DOHH2 (cell line): ENCODE results near the gene PRDM1.

Source experiments
- CTCF ChIP-seq: fragments of 200-600 bp; sonication (generic); IDR thresholded peaks from one replicate; pipeline ENCODE4 v1.5.1; 2014; ENCODE audit warnings: antibody characterized with exemption, mild to moderate bottlenecking, low read depth, low read length; ENCODE audit not compliant: poor library complexity, severe bottlenecking
- EZH2phosphoT487 ChIP-seq: fragments of 200-600 bp; sonication (generic); IDR thresholded peaks from 2 replicates; pipeline ENCODE4 v1.6.1; 2017; ENCODE audit warnings: borderline replicate concordance, mild to moderate bottlenecking, antibody characterized with exemption, low read length, moderate library complexity, mixed read lengths

GRCh38 chr6:106046854-106047200 is 39.3 kb upstream of the PRDM1 start:
- no peak for TF ChIP-seq CTCF
- no peak for TF ChIP-seq EZH2phosphoT487
